ENCODE data around the gene SIGLEC7. TPM values are rescaled to one million over a fixed set of nuclear protein-coding genes. Genes with fewer than 3 reads are reported as not detected.

Gene SIGLEC7
- total and polyA plus RNA-seq, 11 donors = 0.51 to 6.1 (median 1.0) TPM; not detected in 2

DNA sequence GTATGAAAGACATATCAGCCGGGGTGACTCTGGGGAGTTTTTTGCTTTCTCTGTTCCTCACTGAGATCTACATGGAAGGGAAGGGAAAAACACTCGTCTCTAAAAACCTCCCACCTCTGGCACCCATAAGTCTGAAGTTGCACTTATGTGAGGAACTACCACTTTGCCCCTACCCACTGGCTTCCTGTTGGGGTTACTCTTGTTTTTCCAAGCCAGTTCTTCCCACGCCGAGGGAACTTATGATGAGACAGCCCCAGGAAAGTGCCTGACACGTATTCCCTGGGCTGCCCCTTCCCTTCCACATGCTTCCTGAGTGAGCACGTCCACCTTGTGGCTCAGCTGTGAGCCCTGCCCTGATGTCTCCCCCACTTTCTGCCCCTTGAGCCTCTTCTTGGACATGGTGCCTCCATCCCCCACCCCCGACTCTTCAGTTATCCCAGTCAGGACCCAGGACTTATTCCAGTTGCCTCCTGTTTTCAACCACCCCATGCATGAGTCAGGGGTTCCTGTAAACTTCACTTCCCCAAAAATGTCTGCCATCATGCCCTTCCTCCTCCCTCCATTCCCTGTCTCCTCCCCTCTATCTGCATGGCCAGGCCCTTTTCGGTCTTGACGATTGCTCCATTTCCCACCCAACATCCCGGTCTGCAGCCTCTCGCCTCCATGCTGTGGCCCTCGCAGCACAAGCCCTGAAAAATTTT is 5.1 kb upstream of the SIGLEC7 start:
- TF ChIP-seq POLR2A (IDR thresholded peaks at IDR 0.05) = no peak
- TF ChIP-seq, protein P1, sequence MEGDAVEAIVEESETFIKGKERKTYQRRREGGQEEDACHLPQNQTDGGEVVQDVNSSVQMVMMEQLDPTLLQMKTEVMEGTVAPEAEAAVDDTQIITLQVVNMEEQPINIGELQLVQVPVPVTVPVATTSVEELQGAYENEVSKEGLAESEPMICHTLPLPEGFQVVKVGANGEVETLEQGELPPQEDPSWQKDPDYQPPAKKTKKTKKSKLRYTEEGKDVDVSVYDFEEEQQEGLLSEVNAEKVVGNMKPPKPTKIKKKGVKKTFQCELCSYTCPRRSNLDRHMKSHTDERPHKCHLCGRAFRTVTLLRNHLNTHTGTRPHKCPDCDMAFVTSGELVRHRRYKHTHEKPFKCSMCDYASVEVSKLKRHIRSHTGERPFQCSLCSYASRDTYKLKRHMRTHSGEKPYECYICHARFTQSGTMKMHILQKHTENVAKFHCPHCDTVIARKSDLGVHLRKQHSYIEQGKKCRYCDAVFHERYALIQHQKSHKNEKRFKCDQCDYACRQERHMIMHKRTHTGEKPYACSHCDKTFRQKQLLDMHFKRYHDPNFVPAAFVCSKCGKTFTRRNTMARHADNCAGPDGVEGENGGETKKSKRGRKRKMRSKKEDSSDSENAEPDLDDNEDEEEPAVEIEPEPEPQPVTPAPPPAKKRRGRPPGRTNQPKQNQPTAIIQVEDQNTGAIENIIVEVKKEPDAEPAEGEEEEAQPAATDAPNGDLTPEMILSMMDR (IDR thresholded peaks at IDR 0.05) = no peak
- Histone ChIP-seq H3K36me3 (no peaks in the 10 kb centered on the region), H3K9me3 (no peaks in the 10 kb centered on the region), H3K27me3 (peaks cover 0 to 43% (median 0%) of the 10 kb centered on the region in 9 donors), H3K27ac (peak overlapping the region in 5 of 12 donors; percentile 32 to 95 (median 65)), H3K4me3 (no peak overlapping the region), H3K4me1 (peaks cover 0 to 87% (median 2%) of the 10 kb centered on the region in 12 donors)
- 59 to 65% (median 65%) methylated on average over 12 of the region's 12 CpGs for WGBS, 4 donors
- ATAC-seq (peak; percentile 36 to 70 (median 49)), DNase-seq (peak in 3 of 5 donors; percentile 39 to 49 (median 41))
- intact Hi-C loops (cut with DNase I) = no loop called here

DNA sequence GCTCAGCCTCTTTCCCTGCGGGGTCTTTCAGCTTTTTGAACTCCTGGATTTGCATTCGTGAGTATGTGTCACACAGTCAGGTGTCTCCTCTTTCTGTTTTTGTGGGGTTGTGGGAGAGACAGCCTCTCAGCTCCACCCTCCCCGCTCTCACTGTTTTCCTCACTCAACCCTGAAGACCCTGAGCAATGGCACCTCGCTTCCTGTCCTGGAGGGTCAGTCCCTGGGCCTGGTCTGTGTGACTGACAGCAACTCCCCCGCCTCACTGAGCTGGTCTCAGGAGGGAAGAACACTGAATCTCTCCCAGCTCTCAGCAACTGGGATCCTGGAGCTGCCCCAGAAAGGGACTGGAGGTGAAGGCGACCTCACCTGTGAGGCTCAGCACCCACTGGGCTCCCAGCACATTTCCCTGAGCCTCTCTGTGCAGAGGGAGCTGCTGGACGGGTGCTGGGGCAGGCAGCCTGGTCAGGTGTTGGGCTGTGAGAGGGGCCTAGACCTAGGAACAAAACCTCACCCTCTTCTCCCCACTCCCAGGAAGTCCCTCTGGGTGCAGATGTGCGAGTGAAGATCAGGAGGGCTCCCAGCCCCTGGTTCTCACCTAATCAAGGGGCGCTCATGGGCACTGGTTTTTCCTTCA is 4.2 kb upstream of the SIGLEC7 start:
- TF ChIP-seq, protein P1 (IDR thresholded peaks at IDR 0.05) = no peak
- no peak for TF ChIP-seq POLR2A (IDR thresholded peaks at IDR 0.05)
- intact Hi-C loops (cut with DNase I) = no loop called here
- Histone ChIP-seq H3K27me3 (peaks cover 0 to 43% (median 0%) of the 10 kb centered on the region in 9 donors), H3K4me3 (no peak overlapping the region), H3K9me3 (no peaks in the 10 kb centered on the region), H3K36me3 (no peaks in the 10 kb centered on the region), H3K4me1 (peaks cover 0 to 79% (median 0%) of the 10 kb centered on the region in 12 donors), H3K27ac (peak overlapping the region in 7 of 12 donors; percentile 1 to 95 (median 19))
- WGBS, 4 donors = 74 to 85% (median 79%) methylated on average over 7 to 9 of the region's 9 CpGs
- DNase-seq = no peak
- no peak for ATAC-seq

DNA sequence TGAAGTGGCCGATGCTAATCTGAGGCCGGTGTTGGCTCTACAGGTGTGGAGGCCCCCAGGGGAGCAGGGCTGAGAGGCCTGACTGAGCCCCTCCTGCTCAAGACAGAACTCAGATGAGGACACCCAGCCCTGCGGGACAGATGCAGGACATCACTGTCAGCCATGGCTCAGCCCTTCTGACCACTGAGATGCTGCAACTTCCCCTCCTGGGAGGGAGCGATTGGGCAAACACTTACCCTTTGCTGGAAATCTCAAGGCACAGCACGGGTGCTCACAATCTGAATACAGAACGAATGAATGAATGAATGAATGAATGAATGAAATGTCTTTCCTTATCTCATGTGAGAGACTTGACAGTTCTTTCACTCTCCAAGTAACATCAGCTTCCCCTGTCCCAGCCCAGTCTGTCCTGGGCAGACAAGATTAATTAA is 3.5 kb upstream of the SIGLEC7 start:
- no peak overlapping the region for H3K4me3 ChIP-seq
- no peaks in the 10 kb centered on the region for H3K9me3 ChIP-seq
- TF ChIP-seq POLR2A (IDR thresholded peaks at IDR 0.05) = no peak
- TF ChIP-seq, protein P1 (IDR thresholded peaks at IDR 0.05) = no peak
- intact Hi-C loops (cut with DNase I) = no loop called here
- WGBS, 4 donors = 50 to 63% (median 58%) methylated on average over 6 of the region's 6 CpGs
- peaks cover 0 to 81% (median 0%) of the 10 kb centered on the region in 12 donors for H3K4me1 ChIP-seq
- ATAC-seq = peak; percentile 11 to 70 (median 68)
- H3K36me3 ChIP-seq = no peaks in the 10 kb centered on the region
- peaks cover 0 to 43% (median 0%) of the 10 kb centered on the region in 9 donors for H3K27me3 ChIP-seq
- DNase-seq = peak in 4 of 5 donors; percentile 46 to 83 (median 62)
- H3K27ac ChIP-seq = peak overlapping the region in 5 of 12 donors; percentile 5 to 95 (median 28)

Measured in heart left ventricle (tissue), 16 donors.